Measurements from ENCODE around the gene PLA2G7. TPM values are rescaled to one million over a fixed set of nuclear protein-coding genes. Genes with fewer than 3 reads are reported as not detected.
"Not testable (repeated sequence)": the region's sequence is repeated elsewhere in the genome, so short reads cannot be mapped to it uniquely, and the experiment has no call there.

PLA2G7 gene
- total RNA-seq, 1 donor from 2014 or later = 0.26 TPM

- Mint-ChIP-seq H3K4me3 (no peak overlapping the region), H3K4me1 (no peaks in the 10 kb centered on the region), H3K36me3 (ENCODE audit: low read depth) (no peaks in the 10 kb centered on the region), H3K27ac (ENCODE audit: unreplicated experiment) (no peak overlapping the region), H3K9me3 (peaks cover 2% of the 10 kb centered on the region), H3K27me3 (ENCODE audit: low read depth) (peaks cover 8% of the 10 kb centered on the region)
- TF ChIP-seq, protein P1, sequence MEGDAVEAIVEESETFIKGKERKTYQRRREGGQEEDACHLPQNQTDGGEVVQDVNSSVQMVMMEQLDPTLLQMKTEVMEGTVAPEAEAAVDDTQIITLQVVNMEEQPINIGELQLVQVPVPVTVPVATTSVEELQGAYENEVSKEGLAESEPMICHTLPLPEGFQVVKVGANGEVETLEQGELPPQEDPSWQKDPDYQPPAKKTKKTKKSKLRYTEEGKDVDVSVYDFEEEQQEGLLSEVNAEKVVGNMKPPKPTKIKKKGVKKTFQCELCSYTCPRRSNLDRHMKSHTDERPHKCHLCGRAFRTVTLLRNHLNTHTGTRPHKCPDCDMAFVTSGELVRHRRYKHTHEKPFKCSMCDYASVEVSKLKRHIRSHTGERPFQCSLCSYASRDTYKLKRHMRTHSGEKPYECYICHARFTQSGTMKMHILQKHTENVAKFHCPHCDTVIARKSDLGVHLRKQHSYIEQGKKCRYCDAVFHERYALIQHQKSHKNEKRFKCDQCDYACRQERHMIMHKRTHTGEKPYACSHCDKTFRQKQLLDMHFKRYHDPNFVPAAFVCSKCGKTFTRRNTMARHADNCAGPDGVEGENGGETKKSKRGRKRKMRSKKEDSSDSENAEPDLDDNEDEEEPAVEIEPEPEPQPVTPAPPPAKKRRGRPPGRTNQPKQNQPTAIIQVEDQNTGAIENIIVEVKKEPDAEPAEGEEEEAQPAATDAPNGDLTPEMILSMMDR (conservative IDR thresholded peaks at IDR 0.05) = no peak
- DNase-seq (ENCODE audit: low read depth, low spot score) = no peak
Observed at GRCh38 chr6:46745973-46746372, 10.8 kb upstream of the PLA2G7 start.

DNA sequence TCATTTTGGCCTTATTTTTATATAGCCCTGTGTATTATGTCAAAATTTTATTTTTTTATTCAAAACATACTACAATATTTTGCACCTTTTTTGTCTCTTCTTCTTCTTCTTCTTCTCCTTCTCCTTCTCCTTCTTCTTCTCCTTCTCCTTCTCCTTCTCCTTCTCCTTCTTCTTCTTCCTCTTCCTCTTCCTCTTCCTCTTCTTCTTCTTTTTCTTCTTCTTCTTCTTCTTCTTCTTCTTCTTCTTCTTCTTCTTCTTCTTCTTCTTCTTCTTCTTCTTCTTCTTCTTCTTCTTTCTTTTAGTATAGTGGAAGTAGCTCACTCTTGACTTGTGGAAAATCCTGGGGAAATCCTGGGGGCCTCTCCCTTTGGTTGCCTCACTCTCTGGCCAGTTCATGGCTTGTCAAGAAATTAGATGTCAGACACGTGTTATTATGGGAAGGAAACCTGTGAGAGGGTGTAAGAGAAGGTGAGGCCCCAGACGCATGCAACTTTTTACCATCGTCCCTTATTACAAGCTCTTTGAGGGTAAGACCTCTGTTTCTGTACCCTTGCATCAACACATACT is 9.1 kb upstream of the PLA2G7 start:
- not testable (repeated sequence) for H3K27me3 Mint-ChIP-seq (ENCODE audit: low read depth); H3K27ac Mint-ChIP-seq (ENCODE audit: unreplicated experiment); H3K4me1 Mint-ChIP-seq; H3K4me3 Mint-ChIP-seq; H3K36me3 Mint-ChIP-seq (ENCODE audit: low read depth); DNase-seq (ENCODE audit: low read depth, low spot score); H3K9me3 Mint-ChIP-seq

- DNase-seq (ENCODE audit: low read depth, low spot score) = no peak
- no peaks in the 10 kb centered on the region for H3K36me3 Mint-ChIP-seq (ENCODE audit: low read depth)
- no peak overlapping the region for H3K27ac Mint-ChIP-seq (ENCODE audit: unreplicated experiment)
Observed at GRCh38 chr6:46743425-46744158, 8.4 kb upstream of the PLA2G7 start.

GRCh38 chr6:46741910-46742309 is 6.7 kb upstream of the PLA2G7 start:
- Mint-ChIP-seq H3K4me3 (no peak overlapping the region), H3K36me3 (ENCODE audit: low read depth) (no peaks in the 10 kb centered on the region), H3K4me1 (no peaks in the 10 kb centered on the region), H3K27ac (ENCODE audit: unreplicated experiment) (no peak overlapping the region), H3K9me3 (peaks cover 2% of the 10 kb centered on the region), H3K27me3 (ENCODE audit: low read depth) (peaks cover 25% of the 10 kb centered on the region)
- TF ChIP-seq, protein P1 (conservative IDR thresholded peaks at IDR 0.05) = no peak
- DNase-seq (ENCODE audit: low read depth, low spot score) = no peak

More at GRCh38 chr6:46743425-46744158, 8.4 kb upstream of the PLA2G7 start:
- Mint-ChIP-seq H3K27me3 (ENCODE audit: low read depth) (peaks cover 10% of the 10 kb centered on the region), H3K9me3 (peaks cover 2% of the 10 kb centered on the region), H3K4me1 (no peaks in the 10 kb centered on the region), H3K4me3 (no peak overlapping the region)
- TF ChIP-seq, protein P1 (conservative IDR thresholded peaks at IDR 0.05) = no peak

- DNase-seq (ENCODE audit: low read depth, low spot score) = no peak
- no peaks in the 10 kb centered on the region for H3K36me3 Mint-ChIP-seq (ENCODE audit: low read depth)
- TF ChIP-seq, protein P1 (conservative IDR thresholded peaks at IDR 0.05) = no peak
- H3K27me3 Mint-ChIP-seq (ENCODE audit: low read depth) = peaks cover 27% of the 10 kb centered on the region
- no peak overlapping the region for H3K27ac Mint-ChIP-seq (ENCODE audit: unreplicated experiment)
- peaks cover 2% of the 10 kb centered on the region for H3K9me3 Mint-ChIP-seq
- H3K4me1 Mint-ChIP-seq = no peaks in the 10 kb centered on the region
- no peak overlapping the region for H3K4me3 Mint-ChIP-seq
Observed at GRCh38 chr6:46741482-46741881, 6.3 kb upstream of the PLA2G7 start.

DNA sequence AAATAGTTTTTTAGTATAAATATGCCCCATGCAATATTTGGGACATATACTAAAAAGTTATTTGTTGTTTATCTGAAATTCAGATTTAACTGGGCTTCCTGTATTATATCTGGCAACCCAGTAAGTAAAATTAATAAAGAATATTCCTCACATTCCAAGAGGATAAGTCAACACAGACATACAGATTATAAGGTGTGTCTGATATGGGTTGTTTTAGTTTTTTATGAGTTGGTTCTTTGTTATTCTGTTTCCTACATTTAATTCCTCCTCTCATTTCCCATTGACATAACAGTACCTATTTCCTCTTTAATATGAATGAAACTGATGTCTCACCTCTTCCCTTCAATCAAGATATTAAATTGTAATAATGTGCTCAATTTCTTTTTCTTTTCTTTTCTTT is 1.7 kb upstream of the PLA2G7 start:
- Mint-ChIP-seq H3K27me3 (ENCODE audit: low read depth) (peaks cover 58% of the 10 kb centered on the region), H3K9me3 (no peaks in the 10 kb centered on the region), H3K27ac (ENCODE audit: unreplicated experiment) (no peak overlapping the region), H3K4me1 (peaks cover 16% of the 10 kb centered on the region), H3K36me3 (ENCODE audit: low read depth) (no peaks in the 10 kb centered on the region), H3K4me3 (no peak overlapping the region)
- TF ChIP-seq, protein P1 (conservative IDR thresholded peaks at IDR 0.05) = no peak
- no peak for DNase-seq (ENCODE audit: low read depth, low spot score)

Data from neural crest cell (in vitro differentiated cells).